ENCODE measurements around the gene MAB21L1.

DNA sequence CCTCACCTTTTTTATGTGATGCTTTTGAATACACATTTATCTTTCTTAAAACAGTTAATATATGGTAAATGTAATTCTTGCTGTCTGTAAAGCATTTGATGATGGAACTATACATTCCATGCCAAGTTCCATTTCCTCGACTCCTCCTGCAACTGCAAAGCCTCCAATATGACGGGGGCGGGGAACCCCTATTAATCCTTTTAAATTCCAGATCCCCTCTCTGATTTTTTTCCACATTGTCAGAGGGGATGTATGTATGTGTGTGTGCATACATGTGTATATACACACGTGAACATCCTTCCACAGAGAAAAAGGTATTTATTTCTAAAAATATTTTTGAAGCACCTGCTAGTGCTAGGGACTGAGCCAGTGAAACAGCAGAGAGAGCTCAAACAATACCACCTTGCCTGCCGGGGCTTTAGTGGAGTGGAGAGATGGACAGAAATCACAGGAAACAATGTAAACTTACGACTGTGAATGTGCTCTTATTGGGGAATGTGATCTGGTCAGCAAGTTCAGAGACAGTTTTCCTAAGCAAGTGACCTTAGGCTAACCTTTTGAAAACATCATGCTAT, 25.3 kb upstream of the MAB21L1 start:
- TF ChIP-seq, protein P1, sequence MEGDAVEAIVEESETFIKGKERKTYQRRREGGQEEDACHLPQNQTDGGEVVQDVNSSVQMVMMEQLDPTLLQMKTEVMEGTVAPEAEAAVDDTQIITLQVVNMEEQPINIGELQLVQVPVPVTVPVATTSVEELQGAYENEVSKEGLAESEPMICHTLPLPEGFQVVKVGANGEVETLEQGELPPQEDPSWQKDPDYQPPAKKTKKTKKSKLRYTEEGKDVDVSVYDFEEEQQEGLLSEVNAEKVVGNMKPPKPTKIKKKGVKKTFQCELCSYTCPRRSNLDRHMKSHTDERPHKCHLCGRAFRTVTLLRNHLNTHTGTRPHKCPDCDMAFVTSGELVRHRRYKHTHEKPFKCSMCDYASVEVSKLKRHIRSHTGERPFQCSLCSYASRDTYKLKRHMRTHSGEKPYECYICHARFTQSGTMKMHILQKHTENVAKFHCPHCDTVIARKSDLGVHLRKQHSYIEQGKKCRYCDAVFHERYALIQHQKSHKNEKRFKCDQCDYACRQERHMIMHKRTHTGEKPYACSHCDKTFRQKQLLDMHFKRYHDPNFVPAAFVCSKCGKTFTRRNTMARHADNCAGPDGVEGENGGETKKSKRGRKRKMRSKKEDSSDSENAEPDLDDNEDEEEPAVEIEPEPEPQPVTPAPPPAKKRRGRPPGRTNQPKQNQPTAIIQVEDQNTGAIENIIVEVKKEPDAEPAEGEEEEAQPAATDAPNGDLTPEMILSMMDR (IDR thresholded peaks at IDR 0.05 in 2 of 3, conservative IDR thresholded peaks at IDR 0.05 in 1 of 3; ENCODE audit: borderline replicate concordance in 1 of 3, insufficient read depth in 1 of 3, low read depth in 2 of 3, low read length in 2 of 3): no peak
- no peak for TF ChIP-seq SIN3A (IDR thresholded peaks at IDR 0.05; ENCODE audit: low read depth)
- no peak for TF ChIP-seq POLR2AphosphoS5 (IDR thresholded peaks at IDR 0.05; ENCODE audit: low read depth, low read length)
- no peak for TF ChIP-seq ZNF274 (IDR thresholded peaks at IDR 0.05; ENCODE audit: low read depth, low read length)
- TF ChIP-seq EZH2 (IDR thresholded peaks at IDR 0.05): no peak
- TF ChIP-seq EZH2phosphoT487 (IDR thresholded peaks at IDR 0.05; ENCODE audit: borderline replicate concordance): no peak
- TF ChIP-seq, protein P2, sequence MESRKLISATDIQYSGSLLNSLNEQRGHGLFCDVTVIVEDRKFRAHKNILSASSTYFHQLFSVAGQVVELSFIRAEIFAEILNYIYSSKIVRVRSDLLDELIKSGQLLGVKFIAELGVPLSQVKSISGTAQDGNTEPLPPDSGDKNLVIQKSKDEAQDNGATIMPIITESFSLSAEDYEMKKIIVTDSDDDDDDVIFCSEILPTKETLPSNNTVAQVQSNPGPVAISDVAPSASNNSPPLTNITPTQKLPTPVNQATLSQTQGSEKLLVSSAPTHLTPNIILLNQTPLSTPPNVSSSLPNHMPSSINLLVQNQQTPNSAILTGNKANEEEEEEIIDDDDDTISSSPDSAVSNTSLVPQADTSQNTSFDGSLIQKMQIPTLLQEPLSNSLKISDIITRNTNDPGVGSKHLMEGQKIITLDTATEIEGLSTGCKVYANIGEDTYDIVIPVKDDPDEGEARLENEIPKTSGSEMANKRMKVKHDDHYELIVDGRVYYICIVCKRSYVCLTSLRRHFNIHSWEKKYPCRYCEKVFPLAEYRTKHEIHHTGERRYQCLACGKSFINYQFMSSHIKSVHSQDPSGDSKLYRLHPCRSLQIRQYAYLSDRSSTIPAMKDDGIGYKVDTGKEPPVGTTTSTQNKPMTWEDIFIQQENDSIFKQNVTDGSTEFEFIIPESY (IDR thresholded peaks at IDR 0.05; ENCODE audit: extremely low read depth, insufficient replicate concordance, low read length): no peak
- TF ChIP-seq POLR2A (IDR thresholded peaks at IDR 0.05; ENCODE audit: borderline replicate concordance, extremely low read depth, insufficient read depth, insufficient read length): no peak
- TF ChIP-seq ZFX (IDR thresholded peaks at IDR 0.05): no peak
- TF ChIP-seq FOSL1 (IDR thresholded peaks at IDR 0.05; ENCODE audit: low read depth): no peak
- TF ChIP-seq EGR1 (IDR thresholded peaks at IDR 0.05; ENCODE audit: low read depth): no peak
- no peak for TF ChIP-seq RAD21 (IDR thresholded peaks at IDR 0.05; ENCODE audit: low read depth)
- TF ChIP-seq CEBPB (IDR thresholded peaks at IDR 0.05; ENCODE audit: low read depth): no peak
- TF ChIP-seq ELF1 (IDR thresholded peaks at IDR 0.05; ENCODE audit: borderline replicate concordance, low read depth): no peak
